AG04450 (cell line): ENCODE results near the gene SRA1. TPM values are rescaled to one million over a fixed set of nuclear protein-coding genes. Genes with fewer than 3 reads are reported as not detected.

Experiments
- CTCF ChIA-PET: fragments of 300-600, 350-600 bp; formaldehyde crosslinking; extraction: SDS; loops from one replicate; lab custom pipeline; 2022; ENCODE audit warnings: antibody characterized with exemption, inconsistent platforms; lab: Charles Lee
- POLR2A ChIA-PET: fragments of 350-600 bp; formaldehyde crosslinking; extraction: SDS; loops from one replicate; lab custom pipeline; 2021; ENCODE audit warnings: antibody characterized with exemption, inconsistent platforms; lab: Yijun Ruan, JAX
- DNase-seq: peaks from one replicate; pipeline ENCODE4 v3.0.0-alpha.2; 2011; ENCODE audit warnings: low read depth, low spot score
- H3K27ac ChIP-seq: one replicate; pipeline ENCODE4 v1.5.1; 2012; ENCODE audit warnings: low read depth, low read length, control low read depth
- H3K27me3 ChIP-seq: one replicate; pipeline ENCODE4 v1.6.0; 2012; ENCODE audit warnings: low read length; ENCODE audit not compliant: control insufficient read depth, insufficient read depth
- H3K4me3 ChIP-seq: 2 replicates; pipeline ENCODE4 v1.5.1; 2011; ENCODE audit warnings: mild to moderate bottlenecking, low read depth, low read length, control low read depth
- H3K9me3 ChIP-seq: 2 replicates; pipeline ENCODE4 v1.5.1; 2012; ENCODE audit warnings: low read length; ENCODE audit not compliant: control insufficient read depth, insufficient read depth
- polyA plus RNA-seq: library from polyadenylated mRNA; depleted of rRNA; stranded (reverse); fragments of >200 nt; gene quantifications from 2 replicates; pipeline ENCODE4 v1.2.3, GENCODE V29; 2011
- TF ChIP-seq, protein P1 (sequence below): IDR thresholded peaks from 2 replicates; pipeline ENCODE4 v1.5.1; 2011; ENCODE audit warnings: low read depth, low read length, control low read depth, inconsistent platforms

SRA1 gene
- polyA plus RNA-seq, 1 experiment: 52.8 TPM

DNA sequence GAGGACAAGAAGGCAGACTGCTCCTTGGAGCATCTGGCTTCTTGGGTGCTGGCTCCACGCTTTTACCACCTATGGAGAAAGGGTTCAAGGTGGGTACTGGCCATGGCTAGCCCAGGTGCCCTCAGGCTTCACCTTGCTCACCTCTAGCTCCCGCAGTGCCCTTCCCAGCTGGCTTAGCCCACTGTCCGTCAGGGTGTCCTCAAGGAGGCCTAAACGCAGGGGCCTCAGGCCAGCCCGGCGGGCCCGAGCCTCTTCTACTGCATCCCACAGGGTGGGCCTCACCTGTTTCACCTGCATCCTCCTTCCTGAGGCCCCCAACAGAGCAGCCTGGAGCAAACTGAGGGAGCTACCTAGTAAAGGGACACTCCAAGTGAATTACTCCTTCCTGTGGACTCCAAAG, 16.4 kb upstream of the SRA1 start:
- TF ChIP-seq, protein P1, sequence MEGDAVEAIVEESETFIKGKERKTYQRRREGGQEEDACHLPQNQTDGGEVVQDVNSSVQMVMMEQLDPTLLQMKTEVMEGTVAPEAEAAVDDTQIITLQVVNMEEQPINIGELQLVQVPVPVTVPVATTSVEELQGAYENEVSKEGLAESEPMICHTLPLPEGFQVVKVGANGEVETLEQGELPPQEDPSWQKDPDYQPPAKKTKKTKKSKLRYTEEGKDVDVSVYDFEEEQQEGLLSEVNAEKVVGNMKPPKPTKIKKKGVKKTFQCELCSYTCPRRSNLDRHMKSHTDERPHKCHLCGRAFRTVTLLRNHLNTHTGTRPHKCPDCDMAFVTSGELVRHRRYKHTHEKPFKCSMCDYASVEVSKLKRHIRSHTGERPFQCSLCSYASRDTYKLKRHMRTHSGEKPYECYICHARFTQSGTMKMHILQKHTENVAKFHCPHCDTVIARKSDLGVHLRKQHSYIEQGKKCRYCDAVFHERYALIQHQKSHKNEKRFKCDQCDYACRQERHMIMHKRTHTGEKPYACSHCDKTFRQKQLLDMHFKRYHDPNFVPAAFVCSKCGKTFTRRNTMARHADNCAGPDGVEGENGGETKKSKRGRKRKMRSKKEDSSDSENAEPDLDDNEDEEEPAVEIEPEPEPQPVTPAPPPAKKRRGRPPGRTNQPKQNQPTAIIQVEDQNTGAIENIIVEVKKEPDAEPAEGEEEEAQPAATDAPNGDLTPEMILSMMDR: no peak
- H3K27me3 ChIP-seq: no peaks in the 10 kb centered on the region
- no peak overlapping the region for H3K27ac ChIP-seq
- no peak for DNase-seq
- ChIA-PET CTCF (interaction anchor here (1.1 kb wide), 1 partner anchor 65 kb away, joined by 3 read pairs; the partner anchor contains the start of gene TMCO6), POLR2A (no interaction called here)
- H3K4me3 ChIP-seq: no peak overlapping the region
- H3K9me3 ChIP-seq: no peaks in the 10 kb centered on the region

DNA sequence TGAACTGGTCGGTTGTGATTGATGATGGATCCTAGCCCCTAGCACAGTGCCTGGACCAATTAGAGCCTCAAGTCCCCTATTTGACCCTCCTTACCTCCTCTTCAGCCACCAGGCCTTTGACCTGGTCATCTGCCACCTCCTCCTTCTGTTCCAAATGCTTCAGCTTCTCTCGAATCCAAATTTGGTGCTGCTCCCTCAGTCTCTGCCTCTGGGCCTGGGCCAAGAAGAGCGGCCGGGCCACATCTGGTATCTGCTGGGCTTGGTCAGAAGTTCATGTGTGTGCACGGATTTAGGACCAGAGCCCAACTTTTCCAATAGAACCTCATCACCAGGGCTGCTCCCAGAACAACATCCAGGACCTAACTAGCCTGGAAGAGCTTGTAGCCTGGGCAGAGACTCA, 13.8 kb upstream of the SRA1 start:
- Histone ChIP-seq H3K27me3 (no peaks in the 10 kb centered on the region), H3K27ac (no peak overlapping the region), H3K9me3 (no peaks in the 10 kb centered on the region; the same call in 1 of the 2 replicates), H3K4me3 (no peak overlapping the region)
- ChIA-PET CTCF (no interaction called here), POLR2A (interaction anchor here (0.8 kb wide), 1 partner anchor 24 kb away, joined by 4 read pairs; the partner anchor contains the start of gene EIF4EBP3)
- TF ChIP-seq, protein P1: no peak
- no peak for DNase-seq

DNA sequence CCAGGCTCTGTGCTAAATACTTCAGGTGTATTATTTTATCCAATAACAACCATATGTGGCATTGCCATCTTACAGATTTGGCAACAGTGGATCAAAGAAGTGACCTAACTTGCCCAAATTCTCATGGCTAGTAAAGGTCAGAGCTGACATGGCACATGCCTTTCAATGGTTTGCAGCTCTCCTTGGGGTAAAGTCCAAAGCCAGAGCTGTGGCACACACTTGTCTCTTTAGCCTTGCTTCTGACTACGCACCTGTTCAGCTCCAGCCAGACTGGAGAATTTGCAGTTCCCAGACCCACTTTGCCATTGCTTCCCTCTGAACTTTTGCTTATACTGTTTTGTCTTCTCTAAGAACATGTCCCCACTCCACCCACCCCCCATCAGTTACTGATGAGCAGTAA, 13.2 kb upstream of the SRA1 start:
- ChIA-PET POLR2A (interaction anchor here (0.8 to 1.7 kb wide), 3 partner anchors 13 to 77 kb away, joined by 3 to 4 read pairs (median 4); partner anchors contain the start of genes EIF4EBP3, IK, NDUFA2 and SRA1), CTCF (no interaction called here)
- Histone ChIP-seq H3K27ac (no peak overlapping the region), H3K27me3 (no peaks in the 10 kb centered on the region), H3K9me3 (no peaks in the 10 kb centered on the region; the same call in 1 of the 2 replicates), H3K4me3 (no peak overlapping the region)
- no peak for DNase-seq
- TF ChIP-seq, protein P1: no peak

DNA sequence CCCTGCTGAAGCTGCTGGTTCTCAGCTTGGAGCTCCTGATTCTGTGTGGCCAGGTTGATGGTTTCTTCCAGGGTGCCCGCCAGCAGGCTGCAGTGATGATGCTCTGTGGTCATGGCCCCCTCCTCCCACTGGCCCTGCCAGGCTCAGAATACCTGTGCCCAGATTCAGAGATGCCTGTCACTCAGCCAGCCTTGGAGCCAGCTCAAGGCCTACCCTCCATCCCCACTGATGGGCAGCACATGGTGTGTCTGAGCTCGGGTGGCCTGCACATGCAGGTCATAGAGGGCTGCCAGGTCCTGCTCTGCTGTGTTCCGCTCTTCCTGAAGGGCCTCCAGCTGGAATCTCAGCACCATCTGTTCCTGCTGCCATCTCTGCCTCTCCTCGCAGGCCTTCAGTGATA, 12.8 kb upstream of the SRA1 start:
- TF ChIP-seq, protein P1: no peak
- ChIA-PET POLR2A (interaction anchor here (1.2 to 1.7 kb wide), 2 partner anchors 13 to 77 kb away, joined by 3 to 4 read pairs; partner anchors contain the start of genes IK, NDUFA2 and SRA1), CTCF (no interaction called here)
- Histone ChIP-seq H3K27me3 (no peaks in the 10 kb centered on the region), H3K27ac (no peak overlapping the region), H3K4me3 (no peak overlapping the region), H3K9me3 (no peaks in the 10 kb centered on the region; the same call in 1 of the 2 replicates)
- DNase-seq: no peak

DNA sequence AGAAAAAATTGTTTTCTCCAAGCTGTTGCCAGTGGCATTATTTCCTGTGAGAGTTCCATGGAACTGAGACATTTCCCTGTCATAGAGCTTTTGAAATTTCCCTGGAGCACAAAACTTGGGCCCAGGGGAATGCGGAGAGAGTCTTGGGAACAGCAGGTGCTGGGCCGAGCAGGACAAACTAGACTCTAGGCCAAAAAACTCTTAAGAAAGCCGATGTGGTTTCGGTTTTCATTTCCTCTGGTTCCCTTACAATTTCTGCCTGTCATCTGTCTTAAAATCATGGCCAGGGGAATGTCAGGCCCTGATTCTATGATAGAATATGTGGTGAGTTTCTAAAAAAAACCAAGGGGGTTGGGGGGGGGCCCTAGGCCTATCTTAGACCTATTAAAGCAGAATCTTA, 11.9 kb upstream of the SRA1 start:
- POLR2A ChIA-PET: interaction anchor here (1.2 to 1.7 kb wide), 2 partner anchors 12 to 78 kb away, joined by 3 to 4 read pairs; partner anchors contain the start of genes IK, NDUFA2 and SRA1
- no peaks in the 10 kb centered on the region; the same call in 1 of the 2 replicates for H3K9me3 ChIP-seq
- H3K27ac ChIP-seq: no peak overlapping the region
- H3K4me3 ChIP-seq: no peak overlapping the region
- no peak for DNase-seq
- CTCF ChIA-PET: no interaction called here
- no peaks in the 10 kb centered on the region for H3K27me3 ChIP-seq
- TF ChIP-seq, protein P1: no peak
